Stimulated activated naive CD8-positive, alpha-beta T cell treated with anti-CD3 and anti-CD28 coated beads, Interleukin-15, Interleukin-2, amounts not matched to agents 100 U/mL and 50 U/mL, for 24 hours (primary cell): ENCODE data around the gene ARSK.

Experiments used
- ATAC-seq: fragments of 150-1000 bp; cut with Tn5 transposase; one replicate; pipeline ENCODE4 v1.10.0; 2021
- DNase-seq: peaks from one replicate; pipeline ENCODE4 v3.0.0; 2021

The ARSK gene

GRCh38 chr5:95647886-95648860, 93.3 kb downstream of the ARSK start:
- no peak for DNase-seq
- no peak for ATAC-seq

GRCh38 chr5:95649274-95649673, 94.4 kb downstream of the ARSK start:
- ATAC-seq, result no peak

GRCh38 chr5:95649842-95650620, 95.1 kb downstream of the ARSK start:
- ATAC-seq (no peak), DNase-seq (no peak)

More at GRCh38 chr5:95649274-95649673, 94.4 kb downstream of the ARSK start:
- DNase-seq, result no peak

- DNase-seq, result no peak
- ATAC-seq, result no peak
Observed at GRCh38 chr5:95652849-95653248, 97.9 kb downstream of the ARSK start.

GRCh38 chr5:95654196-95654595, 99.3 kb downstream of the ARSK start:
- ATAC-seq, result no peak
- no peak for DNase-seq
